Measurements from ENCODE around the gene RASGRP2.

RASGRP2 gene

DNA sequence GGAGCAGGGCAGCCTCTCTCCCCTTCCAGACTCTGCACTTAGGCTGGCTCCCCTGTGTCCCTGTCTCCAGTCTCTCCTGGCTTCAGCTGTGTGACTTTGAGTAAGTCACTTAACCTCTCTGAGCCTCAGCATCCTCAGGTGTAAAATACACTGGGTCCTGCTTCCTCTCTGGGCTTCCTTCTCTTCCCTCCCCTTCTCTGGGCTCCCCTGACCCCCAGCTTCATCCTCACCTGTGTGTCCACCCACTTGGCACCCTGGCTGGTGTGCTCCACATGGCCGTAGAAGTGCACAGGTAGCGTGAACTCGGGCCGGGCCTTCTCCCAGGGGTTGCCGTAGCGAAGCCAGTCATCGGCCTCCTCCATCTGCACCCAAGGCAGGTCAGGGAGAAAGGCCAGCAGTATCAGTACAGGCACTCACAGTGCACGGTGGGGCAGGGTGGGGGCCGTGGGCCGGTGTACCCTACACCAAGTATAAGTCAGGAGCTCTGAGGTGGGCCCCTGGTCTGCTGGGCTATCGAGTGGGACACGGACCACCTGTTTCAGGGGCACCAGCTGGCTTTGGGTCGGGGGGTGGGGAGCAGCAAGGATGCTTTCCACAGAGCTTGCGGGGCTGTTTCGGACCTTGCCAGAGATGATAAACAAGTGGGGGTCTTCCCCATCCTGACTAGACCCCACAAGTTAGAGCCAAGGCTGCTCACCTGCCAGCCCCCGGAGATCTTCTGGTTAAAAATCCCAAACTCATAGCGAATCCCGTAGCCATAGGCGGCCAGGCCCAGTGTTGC, 13.8 kb upstream of the RASGRP2 start:
- no peak for DNase-seq (ENCODE audit: low read depth in 2 of 2)

DNA sequence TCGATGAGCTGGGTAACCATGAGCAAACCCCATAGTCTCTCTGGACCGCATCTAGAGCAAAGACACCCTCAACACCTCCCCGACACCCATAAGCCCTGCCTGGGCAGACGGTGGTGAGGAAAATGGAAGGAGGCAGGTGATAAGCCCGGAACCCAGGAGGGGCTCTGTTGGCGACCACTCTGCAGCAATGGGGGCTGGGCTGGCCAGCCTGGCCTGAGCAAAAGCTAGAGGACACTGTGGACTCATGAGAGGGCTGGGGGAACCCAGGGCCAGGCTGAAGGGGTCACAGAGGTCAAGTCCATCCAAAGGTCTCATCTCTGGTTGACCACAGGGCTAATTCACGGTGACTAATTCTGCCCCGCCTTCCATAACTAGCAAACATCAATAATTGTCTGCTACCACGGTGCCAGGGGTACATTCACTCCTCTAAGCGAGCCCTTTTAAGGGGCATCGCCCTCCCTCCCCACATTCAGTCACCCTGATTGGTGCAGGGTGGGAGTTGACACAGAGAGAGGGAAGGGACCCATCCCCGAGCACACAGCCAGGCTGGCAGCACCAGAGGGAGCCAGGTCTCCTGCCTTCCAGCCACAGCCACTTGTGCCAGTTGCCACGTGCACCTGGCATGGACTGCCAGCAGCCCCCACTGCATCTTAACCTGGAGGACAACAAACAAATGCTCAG, 11.9 kb upstream of the RASGRP2 start:
- no peak for DNase-seq (ENCODE audit: low read depth in 2 of 2)

DNA sequence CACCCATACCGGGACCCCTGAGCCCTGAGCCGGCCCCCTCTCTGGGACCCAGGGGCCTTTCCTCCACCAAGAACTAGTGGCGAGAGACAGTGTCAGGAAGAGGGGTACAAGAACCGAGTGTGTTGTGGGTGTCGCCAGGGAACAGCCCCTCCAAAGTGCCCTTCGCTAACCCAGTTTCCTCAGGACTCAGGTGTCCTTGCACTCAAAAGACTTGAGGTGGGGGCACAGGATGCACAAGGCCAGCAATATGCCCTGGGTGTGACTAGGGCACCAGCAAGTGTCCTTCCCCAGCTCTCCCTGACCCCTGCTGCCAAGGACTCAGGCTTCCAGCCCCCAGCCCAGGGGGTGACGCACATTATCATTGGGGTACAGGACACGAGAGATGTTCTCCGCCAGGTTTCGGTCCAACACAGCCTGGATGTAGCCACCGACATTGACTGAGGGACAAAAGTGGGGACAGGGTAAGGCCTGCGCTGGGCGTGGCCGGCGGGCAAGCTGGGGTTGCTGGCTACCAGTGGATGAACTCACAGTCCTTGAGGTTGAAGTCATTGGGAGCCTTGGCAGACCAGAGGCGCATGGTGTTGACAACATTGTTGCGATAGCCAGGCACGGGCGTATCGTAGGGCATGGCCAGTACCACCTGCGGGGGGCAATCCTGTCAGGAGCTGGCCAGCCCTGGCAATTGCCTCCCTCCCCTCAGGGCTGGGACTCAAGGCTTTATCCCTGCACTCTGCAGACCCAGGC, 11.1 kb upstream of the RASGRP2 start:
- DNase-seq (ENCODE audit: low read depth in 2 of 2) = no peak

DNA sequence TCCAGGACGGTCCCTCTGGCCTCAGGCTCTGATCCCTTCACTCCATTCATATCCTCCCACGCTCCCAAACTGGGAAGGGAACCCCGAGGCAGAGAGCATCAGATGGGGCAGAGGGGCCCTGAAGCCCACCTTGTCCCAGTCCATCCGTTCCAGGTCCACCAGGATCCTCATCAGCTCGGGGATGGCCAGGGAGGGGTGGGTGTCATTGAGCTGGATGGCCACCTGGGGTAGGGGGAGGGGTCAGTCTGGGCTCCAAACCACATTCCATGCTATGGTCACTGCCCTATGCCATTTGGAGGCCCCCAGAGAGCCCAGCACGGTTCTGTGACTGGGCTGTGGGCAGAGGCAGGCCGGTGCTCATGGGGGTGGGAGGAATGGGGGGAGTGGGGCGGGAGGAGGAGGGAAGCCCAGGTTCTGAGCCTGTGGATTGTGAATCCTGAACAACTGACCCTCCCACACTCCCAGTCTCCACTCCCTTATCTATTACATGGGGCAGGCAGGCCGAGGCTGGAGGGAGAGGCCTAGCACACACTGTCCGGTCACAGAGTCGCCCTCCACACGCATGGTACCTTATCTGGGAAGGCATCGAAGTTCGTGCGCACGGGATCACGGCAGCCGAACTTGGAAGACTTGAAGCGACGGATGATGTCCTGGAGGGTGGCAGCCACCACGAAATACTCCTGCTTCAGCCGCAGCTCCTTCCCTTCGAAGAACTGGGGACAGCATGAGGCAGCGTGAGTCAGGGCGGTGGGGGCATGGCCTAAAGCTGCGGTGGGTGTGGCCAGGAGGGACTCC, 10.4 kb upstream of the RASGRP2 start:
- no peak for DNase-seq (ENCODE audit: low read depth in 2 of 2)

DNA sequence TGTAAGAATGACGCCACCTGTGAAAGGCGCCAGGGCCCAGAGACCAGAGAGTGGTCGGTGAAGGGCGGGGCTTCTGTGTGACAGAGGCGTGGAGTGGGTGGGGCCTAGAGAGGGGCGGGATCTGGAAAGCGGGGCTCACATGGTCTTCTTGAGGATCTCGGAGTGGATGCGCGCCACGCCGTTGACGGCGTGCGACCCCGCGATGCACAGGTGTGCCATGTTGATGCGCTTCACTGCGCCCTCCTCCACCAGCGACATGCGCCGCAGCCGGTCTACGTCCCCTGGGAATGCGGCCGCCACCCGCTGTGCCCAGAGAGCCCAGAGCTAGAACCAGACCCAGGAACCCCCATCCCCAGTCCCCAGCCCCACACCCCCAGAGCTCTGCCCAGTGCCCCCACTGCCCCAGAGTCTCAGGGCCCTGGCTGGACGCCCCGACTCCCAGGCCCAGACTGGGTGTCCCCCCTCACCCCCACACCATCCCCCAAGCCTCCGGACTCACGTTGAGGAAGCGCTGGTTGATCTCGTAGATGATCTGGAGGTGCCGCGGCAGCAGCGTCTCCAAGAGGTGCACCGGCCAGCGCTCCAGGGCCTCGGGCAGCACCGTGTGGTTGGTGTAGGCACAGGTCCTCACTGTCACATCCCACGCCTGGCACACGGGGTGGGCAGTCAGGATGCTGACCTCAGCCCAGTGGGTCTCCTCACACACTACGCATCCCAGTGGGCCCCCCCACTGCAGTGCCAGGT, 9.6 kb upstream of the RASGRP2 start:
- no peak for DNase-seq (ENCODE audit: low read depth in 2 of 2)

GRCh38 chr11:64753019-64753379, 9.1 kb upstream of the RASGRP2 start:
- DNase-seq (ENCODE audit: low read depth in 2 of 2) = no peak

DNA sequence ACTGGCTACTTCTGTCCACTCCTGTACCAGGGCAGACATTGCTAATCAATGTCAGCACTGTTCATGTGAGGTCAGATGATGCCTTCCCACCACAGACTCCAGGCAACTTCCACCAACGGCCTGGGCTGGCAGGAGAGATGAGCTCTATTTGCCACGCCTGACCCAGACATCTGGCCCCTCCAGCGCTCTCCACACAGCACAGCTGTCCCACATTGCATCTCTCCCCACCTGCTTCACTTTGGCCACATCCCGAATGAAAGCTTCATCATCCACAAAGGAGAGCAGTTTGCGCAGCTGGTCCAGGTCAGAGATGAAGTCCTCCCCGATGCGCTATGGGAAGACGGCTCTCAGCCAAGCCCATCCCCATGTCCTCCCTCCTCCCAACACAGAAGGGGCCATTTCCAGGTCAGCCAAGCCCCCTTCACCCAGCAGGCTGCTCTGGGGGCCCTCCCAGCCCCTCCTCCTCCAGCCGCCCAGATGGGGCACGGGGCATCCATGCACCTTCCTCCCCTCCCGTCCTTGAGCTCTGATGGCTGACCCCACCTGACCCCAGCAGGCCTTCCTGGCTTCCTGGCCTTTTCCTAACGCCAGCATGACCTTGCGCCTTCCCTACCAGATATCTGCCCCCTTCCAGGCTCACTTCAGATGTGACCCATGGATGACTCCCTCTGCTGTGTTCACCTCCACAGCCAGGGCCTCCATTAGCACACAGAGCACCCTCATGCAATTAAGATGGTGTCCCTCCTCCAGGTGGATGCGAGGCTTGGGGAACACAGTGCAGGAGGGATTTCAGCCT, 8.4 kb upstream of the RASGRP2 start:
- DNase-seq (ENCODE audit: low read depth in 2 of 2) = no peak

DNA sequence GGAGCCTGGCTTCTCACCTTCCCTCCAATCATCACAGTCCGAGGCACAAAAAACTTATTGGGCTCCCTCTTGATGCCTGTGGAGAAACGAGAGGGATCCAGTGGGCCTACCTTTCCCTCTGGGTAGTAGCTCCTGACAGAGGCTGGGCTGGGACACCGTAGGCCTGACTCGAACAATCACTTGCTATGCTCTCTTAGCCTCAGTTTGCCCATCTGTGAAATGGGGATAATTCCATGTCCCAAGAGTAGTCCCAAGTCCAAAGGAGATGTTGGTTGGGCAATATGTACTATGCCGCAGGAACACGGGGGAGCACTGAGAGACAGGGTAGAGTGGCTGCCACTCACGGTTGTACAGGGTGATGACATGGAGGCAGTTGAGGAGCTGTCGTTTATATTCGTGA, 7.6 kb upstream of the RASGRP2 start:
- DNase-seq (ENCODE audit: low read depth in 2 of 2) = no peak

DNA sequence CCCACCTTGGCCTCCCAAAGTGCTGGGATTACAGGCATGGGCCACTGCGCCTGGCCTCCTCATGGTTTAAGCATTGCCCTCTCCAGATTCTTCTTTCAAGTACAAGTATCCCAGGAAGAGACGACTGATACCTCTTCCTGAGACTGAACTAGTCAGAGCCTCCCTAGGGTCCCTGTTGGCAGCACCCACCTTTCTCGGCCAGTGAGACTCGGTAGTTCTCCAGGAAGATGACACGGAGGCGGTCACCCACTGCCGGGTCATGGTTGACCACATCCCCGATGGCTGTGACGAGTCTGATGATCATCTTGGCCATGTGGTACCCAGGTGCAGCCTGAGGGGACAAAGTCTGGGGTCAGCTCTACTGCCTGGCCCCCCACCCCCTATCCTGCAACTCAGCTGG, 7.2 kb upstream of the RASGRP2 start:
- no peak for DNase-seq (ENCODE audit: low read depth in 2 of 2)

- DNase-seq (ENCODE audit: low read depth in 2 of 2) = no peak
These were observed 6.6 kb upstream of the RASGRP2 start for GRCh38 chr11:64750361-64751054.

DNA sequence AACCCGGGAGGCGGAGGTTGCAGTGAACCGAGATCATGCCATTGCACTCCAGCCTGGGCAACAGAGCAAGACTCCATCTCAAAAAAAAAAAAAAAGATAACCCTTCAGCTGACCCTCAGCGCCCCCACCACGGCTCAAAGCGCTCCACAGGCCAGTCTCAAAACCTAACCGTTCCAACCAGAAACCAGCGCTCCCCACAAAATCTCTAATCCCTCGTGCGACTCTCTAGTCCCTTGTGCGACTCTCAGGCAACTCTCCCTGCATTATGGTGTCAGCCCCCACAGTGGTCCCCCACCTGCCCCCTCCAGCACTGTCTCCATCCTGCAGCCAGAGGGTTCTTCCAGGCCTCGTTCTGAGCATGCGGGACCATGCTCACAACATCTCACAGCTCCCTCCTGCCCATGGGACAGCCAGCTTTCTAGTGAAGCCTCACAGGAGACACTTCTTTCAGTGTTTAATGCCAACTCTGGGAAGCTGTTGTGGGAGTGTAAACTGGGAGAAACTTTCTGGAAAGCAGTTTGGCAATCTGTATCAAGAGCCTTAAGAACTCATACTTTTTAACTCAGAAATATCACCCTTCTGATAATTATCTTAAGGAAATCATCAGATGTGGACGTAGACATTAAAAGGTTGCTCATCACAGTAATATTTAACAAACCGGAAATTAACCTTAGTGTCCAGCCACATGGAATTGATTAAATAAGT, 4.2 kb upstream of the RASGRP2 start:
- DNase-seq (ENCODE audit: low read depth in 2 of 2) = no peak

DNA sequence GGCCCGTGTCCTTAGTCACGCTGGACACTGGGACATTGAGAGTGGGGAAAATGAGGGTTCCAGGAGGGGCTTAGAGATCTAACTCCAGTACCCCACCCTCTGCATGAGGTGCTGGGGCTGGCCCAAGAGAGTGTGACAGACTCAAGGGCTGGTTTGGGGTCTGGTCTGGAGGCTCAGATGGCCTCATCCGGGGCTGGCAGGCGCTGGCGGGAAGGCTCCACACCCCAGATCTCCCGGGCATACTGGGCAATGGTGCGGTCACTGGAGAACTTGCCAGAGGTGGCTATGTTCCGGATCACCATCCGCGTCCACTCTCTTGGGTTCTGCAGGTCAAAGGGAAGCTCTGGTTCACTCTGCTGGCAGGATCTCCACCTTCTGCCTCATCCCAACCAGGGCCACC, 2.5 kb upstream of the RASGRP2 start:
- no peak for DNase-seq (ENCODE audit: low read depth in 2 of 2)

GRCh38 chr11:64745521-64746328, 1.8 kb upstream of the RASGRP2 start:
- DNase-seq (ENCODE audit: low read depth in 2 of 2) = peak in 1 of 2 donors; percentile 50

- DNase-seq (ENCODE audit: low read depth in 2 of 2) = peak in 1 of 2 donors; percentile 69
These were observed 1.2 kb upstream of the RASGRP2 start for GRCh38 chr11:64745189-64745520.

- DNase-seq (ENCODE audit: low read depth in 2 of 2) = no peak
These were observed 724 bp upstream of the RASGRP2 start for GRCh38 chr11:64744544-64745188.

- peak in 1 of 2 donors; percentile 74 for DNase-seq (ENCODE audit: low read depth in 2 of 2)
These were observed 902 bp downstream of the RASGRP2 start for GRCh38 chr11:64742889-64743590.
